Hippocampal formation (tissue), 2 donors: ENCODE measurements around the gene DPEP2.
"Not testable (repeated sequence)": the region's sequence is repeated elsewhere in the genome, so short reads cannot be mapped to it uniquely, and the experiment has no call there.

ENCODE experiments used
- DNase-seq, 2 donors: peaks; one replicate each; lab custom pipeline; 2025; lab: John Stamatoyannopoulos, UW

Gene DPEP2

GRCh38 chr16:68005211-68005610 is 5.9 kb upstream of the DPEP2 start:
- DNase-seq = no peak

- DNase-seq = no peak
Observed at GRCh38 chr16:68003031-68003430, 3.7 kb upstream of the DPEP2 start.

GRCh38 chr16:68000450-68000849 is 1.2 kb upstream of the DPEP2 start:
- DNase-seq = no peak

- DNase-seq = no peak
Observed at GRCh38 chr16:67999985-68000384, 701 bp upstream of the DPEP2 start.

- not testable (repeated sequence) for DNase-seq
Observed at GRCh38 chr16:67998231-67998778, 979 bp downstream of the DPEP2 start.

- no peak for DNase-seq
Observed at GRCh38 chr16:67996666-67997065, 2.6 kb downstream of the DPEP2 start.

- no peak for DNase-seq
Observed at GRCh38 chr16:67995423-67995822, 3.9 kb downstream of the DPEP2 start.

GRCh38 chr16:67994040-67994408 is 5.3 kb downstream of the DPEP2 start:
- DNase-seq = peak in 1 of 2 donors; percentile 11

GRCh38 chr16:67993207-67994039 is 5.9 kb downstream of the DPEP2 start:
- DNase-seq = peak; percentile 5 to 39

GRCh38 chr16:67992661-67993206 is 6.5 kb downstream of the DPEP2 start:
- no peak for DNase-seq

GRCh38 chr16:67990018-67990386 is 9.3 kb downstream of the DPEP2 start:
- no peak for DNase-seq

GRCh38 chr16:67989322-67990017 is 9.8 kb downstream of the DPEP2 start:
- DNase-seq = no peak

GRCh38 chr16:67988675-67989074 is 10.6 kb downstream of the DPEP2 start:
- DNase-seq = no peak

GRCh38 chr16:67987460-67988160 is 11.7 kb downstream of the DPEP2 start:
- DNase-seq = no peak

- no peak for DNase-seq
Observed at GRCh38 chr16:67986949-67987348, 12.3 kb downstream of the DPEP2 start.

GRCh38 chr16:67982011-67982696 is 17.1 kb downstream of the DPEP2 start:
- DNase-seq = no peak

GRCh38 chr16:67979955-67980678 is 19.2 kb downstream of the DPEP2 start, which contains the start of gene DPEP3:
DPEP3 (minus strand) TSS chr16:67980499; CDS start chr16:67980380, 119 bp downstream.
- no peak for DNase-seq

- no peak for DNase-seq
Observed at GRCh38 chr16:67977469-67978227, 21.6 kb downstream of the DPEP2 start.

GRCh38 chr16:67977005-67977404 is 22.3 kb downstream of the DPEP2 start:
- no peak for DNase-seq

GRCh38 chr16:67976205-67976604 is 23.1 kb downstream of the DPEP2 start:
- DNase-seq = no peak
